GM23248 (cell line): ENCODE measurements around the gene MOV10L1.

ENCODE experiments used
- EZH2 ChIP-seq: fragments of 200-600 bp; sonication (generic); IDR thresholded peaks from 2 replicates; pipeline ENCODE4 v1.6.1; 2018; ENCODE audit warnings: antibody characterized with exemption, mild to moderate bottlenecking; ENCODE audit not compliant: insufficient read depth, poor library complexity, severe bottlenecking
- EZH2phosphoT487 ChIP-seq: fragments of 200-600 bp; sonication (generic); IDR thresholded peaks from 2 replicates; pipeline ENCODE4 v1.6.1; 2018; ENCODE audit warnings: antibody characterized with exemption, moderate library complexity, mild to moderate bottlenecking, low read depth; ENCODE audit not compliant: insufficient read depth

GRCh38 chr22:50175191-50175461 is 85.3 kb downstream of the MOV10L1 start:
- TF ChIP-seq EZH2phosphoT487 (no peak), EZH2 (no peak)
